GM12874 (cell line): Measurements from ENCODE around the gene LMO4.

Source experiments
- TF ChIP-seq, protein P1 (sequence below): IDR thresholded peaks from 2 replicates; pipeline ENCODE4 v1.5.1; 2011; ENCODE audit warnings: low read depth, mild to moderate bottlenecking, control low read depth, low read length, moderate library complexity; ENCODE audit not compliant: insufficient read depth

Gene LMO4

DNA sequence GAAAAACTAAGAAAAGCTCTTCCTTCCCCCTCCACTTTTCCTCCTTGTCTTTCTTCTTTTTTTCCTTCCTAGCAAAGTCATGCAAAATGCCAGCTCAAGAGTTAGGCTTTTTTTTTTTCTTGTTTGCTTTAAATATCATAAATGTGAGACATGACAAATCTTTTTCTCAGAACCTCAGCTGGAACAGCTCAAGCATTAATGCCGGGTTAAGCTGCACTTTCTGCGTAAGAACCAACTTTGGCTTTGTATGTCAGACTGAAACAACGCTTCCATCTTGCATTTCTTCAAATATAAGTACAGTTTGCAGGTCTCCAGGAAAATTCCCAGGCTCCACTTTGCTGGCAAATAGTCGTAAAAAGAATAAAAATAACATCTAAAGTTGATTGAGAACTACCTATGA lies 20.7 kb upstream of the LMO4 start:
- TF ChIP-seq, protein P1, sequence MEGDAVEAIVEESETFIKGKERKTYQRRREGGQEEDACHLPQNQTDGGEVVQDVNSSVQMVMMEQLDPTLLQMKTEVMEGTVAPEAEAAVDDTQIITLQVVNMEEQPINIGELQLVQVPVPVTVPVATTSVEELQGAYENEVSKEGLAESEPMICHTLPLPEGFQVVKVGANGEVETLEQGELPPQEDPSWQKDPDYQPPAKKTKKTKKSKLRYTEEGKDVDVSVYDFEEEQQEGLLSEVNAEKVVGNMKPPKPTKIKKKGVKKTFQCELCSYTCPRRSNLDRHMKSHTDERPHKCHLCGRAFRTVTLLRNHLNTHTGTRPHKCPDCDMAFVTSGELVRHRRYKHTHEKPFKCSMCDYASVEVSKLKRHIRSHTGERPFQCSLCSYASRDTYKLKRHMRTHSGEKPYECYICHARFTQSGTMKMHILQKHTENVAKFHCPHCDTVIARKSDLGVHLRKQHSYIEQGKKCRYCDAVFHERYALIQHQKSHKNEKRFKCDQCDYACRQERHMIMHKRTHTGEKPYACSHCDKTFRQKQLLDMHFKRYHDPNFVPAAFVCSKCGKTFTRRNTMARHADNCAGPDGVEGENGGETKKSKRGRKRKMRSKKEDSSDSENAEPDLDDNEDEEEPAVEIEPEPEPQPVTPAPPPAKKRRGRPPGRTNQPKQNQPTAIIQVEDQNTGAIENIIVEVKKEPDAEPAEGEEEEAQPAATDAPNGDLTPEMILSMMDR = no peak

DNA sequence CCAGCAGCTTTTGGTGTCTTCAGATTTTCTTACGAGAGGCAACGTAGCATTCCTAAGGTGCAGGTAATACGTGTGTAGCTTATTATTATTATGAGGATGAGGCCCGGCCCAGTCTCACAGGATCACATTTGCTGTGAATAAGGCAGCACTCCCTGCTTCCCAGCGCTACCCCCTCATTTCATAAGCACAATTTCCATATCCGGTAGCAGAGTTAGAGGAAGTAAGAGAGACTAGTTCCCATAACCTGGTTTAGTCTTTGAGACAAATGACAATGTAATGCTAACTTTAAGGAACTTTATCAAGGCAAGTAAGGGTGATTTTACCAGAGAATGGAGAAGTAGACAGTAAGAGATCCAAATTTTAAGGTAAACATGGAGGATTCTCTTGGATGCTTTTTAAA lies 14.6 kb upstream of the LMO4 start:
- TF ChIP-seq, protein P1 = no peak

DNA sequence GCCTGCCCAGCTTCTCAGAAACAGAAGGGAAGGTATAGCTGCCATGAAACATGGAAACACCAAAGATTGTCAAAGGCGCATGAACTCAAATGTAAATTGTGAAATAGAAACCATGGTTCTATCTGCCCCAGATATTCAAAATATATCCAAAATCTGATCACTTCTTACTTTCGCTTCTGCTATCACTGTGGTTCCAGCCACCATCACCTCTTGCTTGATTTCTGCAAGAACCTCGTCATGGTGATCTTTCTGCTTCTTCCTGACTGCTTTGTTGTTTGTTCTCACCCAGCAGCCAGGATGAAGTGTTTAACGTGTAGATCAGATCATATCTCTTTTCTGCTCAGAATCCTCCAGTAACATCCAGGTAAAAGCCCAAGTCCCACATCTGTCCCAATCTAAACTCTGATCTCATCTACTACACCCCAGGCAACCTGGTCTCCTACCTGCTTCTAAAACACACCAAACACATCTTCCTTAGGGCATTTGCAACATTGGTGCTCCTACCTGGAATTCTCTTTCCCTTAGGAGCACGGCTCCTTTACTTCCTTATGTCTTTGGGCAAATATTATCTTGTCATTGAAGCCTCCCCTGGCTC lies 10.5 kb upstream of the LMO4 start:
- TF ChIP-seq, protein P1 = no peak

DNA sequence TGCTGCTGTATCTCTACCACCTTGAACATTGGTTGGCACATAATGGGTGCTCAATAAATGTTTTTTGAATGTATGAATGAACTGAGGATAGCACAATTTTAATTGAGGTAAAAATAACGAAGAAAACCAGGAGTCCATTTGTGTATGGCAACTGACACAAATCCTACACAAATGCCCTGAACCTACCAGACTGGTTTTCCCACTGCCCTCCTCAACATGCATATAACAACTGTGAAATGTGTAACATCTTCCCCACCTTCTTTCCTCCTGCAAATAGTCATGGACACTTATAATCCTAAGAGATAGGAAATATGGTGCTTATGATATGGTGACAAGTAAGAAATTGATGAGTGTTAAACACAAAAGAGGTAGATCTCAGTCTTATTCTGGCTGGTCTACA lies 9.9 kb upstream of the LMO4 start:
- TF ChIP-seq, protein P1 = no peak

DNA sequence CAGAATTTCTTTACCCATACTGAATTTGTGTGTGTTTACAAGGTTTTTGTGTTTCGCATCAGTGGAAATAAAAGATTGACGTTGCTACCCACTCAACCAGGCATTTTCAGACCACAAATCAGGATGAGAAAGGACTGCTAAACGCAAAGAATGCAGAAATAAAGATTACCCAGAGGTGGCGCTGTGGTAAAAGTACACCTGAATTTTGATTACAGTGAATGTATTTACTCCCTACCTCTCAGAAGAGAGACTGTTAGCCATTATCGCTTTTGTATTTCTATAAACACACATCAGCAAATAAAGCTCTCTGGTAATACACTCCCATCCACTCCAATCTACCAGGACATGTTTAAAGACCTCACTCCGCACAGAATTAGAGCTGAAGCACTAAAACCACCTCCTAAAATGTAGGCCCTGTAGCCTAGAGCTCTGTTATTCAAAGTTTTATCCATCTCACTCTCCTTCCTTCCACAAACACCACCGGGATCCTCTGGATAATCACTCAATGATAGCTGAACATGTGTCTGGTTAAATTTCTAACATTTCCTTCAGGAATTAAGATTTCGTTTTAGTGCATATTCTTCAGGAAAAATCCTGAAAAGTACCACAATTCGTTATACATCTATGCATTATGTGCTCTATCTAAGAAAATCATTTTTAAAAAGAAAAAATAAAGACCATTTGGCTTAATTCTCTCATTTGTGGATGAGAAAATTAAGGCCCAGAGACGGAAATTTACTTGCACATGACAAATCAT lies 2.5 kb upstream of the LMO4 start:
- TF ChIP-seq, protein P1 = peak; percentile 54

DNA sequence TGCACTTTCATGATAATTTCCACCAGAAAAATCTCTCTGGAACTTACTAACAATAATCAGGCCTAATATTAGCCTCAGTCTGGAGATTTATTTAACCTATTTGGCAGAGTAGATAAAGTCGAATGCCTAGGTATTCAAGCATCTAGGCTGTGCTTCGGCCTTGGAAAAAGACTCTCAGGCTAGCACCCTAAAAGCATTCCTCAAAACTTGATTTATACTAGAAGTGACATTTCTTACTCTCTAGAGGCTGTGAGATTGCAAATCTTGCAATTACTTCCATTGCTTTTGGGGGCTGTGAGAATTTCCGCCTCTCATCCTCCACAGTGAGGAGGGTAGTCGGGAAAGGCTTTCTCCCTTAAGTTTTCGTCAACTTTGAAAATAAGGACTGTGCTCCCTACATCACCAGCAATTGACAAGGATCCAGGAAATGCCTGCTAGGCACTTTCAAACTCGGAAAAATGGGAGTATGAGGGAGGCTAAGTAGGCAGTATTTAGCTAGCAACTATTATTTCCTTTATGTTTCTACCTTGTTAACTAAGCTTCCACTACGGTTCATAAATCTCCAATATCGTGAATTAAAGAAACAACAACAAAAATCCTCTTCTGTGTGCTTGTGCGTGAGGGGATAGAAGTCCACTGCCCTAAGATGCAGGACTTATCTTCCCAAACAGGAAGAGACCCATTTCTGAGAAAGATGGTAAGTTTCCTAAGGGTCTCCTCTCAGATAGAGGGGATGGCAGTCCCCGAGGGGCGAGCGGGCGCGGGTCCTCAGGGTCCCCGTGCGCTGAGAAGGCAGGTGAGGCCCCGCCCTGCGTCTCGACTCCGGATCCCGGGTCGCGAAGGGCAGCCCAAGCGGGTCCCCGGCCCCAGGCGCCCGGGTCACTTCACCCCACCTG lies 1.1 kb upstream of the LMO4 start:
- TF ChIP-seq, protein P1 = no peak

DNA sequence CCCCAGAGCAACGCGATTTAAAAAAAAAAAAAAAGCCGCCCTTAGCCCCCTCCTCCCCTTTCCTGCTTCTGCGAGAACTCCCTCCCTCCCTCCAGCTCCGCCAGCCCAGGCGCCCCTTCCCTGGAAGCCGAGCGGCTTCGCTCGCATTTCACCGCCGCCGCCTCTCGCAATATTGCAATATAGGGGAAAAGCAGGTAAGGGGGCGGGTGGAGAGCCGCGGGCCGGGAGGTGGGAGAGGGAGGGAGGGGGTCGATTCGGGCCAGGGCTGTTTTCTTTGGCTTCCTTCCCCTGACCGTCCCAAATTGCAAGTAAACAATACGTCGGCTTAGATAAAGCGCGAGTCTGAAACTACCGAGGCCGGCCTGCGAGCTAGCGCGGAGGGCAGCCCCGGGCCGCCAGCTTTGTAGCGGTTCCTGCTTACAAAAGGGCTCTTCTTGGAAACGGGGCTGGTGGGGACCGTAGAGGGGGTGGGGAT lies 408 bp downstream of the LMO4 start:
- TF ChIP-seq, protein P1 = no peak
